Lower leg skin (tissue), 4 donors: ENCODE data around the gene CNPY3. TPM values are rescaled to one million over a fixed set of nuclear protein-coding genes. Genes with fewer than 3 reads are reported as not detected.

ENCODE experiments used
- DNase-seq, 2 donors: peaks; one replicate each; pipeline ENCODE4 v3.0.0-alpha.2; 2019; ENCODE audit warnings: low spot score in 2 of 2
- H3K4me3 ChIP-seq: fragments of 200-600 bp; sonication (generic); 2 replicates; pipeline ENCODE4 v1.5.1; 2017; ENCODE audit warnings: mild to moderate bottlenecking, low read depth; ENCODE audit not compliant: poor library complexity, severe bottlenecking
- POLR2A ChIP-seq, 2 donors: fragments of 450-650 bp; IDR thresholded peaks; one replicate each; pipeline ENCODE4 v1.6.1; 2016 to 2017; ENCODE audit warnings: antibody characterized with exemption in 2 of 2, mild to moderate bottlenecking in 1 of 2, moderate library complexity in 1 of 2
- WGBS, 2 donors: methylation state at CpG; one replicate each; pipeline ENCODE4 v1.1.5; 2018; 5-methylcytosine and 5-hydroxymethylcytosine counted together
- intact Hi-C: fragments of 100-400 bp; cut with DNase I; formaldehyde crosslinking; loops from one replicate; pipeline ENCODE4 v1.15.0; 2023; ENCODE audit warnings: low total_unique reads
- total RNA-seq, 4 donors: library from RNA; depleted of rRNA; stranded (reverse); fragments of >200 nt; gene quantifications; one replicate each; pipeline ENCODE4 v1.1.0, GENCODE V29; 2016
- TF ChIP-seq, protein P1 (sequence below), 3 donors: fragments of 450-650 bp; IDR thresholded peaks; one replicate each; pipeline ENCODE4 v1.5.1; 2016; ENCODE audit warnings: antibody characterized with exemption in 3 of 3, mild to moderate bottlenecking in 3 of 3, moderate library complexity in 2 of 3

Gene CNPY3
- total RNA-seq, 4 donors from 2014 or later, result 15.6 to 28.9 (median 19.7) TPM

DNA sequence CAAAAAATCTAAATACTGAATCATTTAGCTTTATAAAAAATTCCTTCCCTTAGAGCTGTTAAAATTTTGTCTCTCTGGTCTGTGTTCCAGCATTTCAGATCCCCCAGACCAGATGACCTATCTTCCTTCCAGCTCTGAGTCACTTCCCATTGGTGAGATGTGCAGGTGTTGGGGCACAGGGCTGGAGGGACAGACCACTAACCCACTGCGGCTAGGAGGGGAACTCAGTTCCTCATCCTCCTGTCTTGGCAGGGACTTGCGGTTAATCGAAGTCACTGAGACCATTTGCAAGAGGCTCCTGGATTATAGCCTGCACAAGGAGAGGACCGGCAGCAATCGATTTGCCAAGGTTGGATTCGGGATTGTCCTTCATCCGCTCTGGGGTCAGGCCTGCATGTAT is 6.0 kb downstream of the CNPY3 start:
- no peak for TF ChIP-seq POLR2A (IDR thresholded peaks at IDR 0.05)
- TF ChIP-seq, protein P1, sequence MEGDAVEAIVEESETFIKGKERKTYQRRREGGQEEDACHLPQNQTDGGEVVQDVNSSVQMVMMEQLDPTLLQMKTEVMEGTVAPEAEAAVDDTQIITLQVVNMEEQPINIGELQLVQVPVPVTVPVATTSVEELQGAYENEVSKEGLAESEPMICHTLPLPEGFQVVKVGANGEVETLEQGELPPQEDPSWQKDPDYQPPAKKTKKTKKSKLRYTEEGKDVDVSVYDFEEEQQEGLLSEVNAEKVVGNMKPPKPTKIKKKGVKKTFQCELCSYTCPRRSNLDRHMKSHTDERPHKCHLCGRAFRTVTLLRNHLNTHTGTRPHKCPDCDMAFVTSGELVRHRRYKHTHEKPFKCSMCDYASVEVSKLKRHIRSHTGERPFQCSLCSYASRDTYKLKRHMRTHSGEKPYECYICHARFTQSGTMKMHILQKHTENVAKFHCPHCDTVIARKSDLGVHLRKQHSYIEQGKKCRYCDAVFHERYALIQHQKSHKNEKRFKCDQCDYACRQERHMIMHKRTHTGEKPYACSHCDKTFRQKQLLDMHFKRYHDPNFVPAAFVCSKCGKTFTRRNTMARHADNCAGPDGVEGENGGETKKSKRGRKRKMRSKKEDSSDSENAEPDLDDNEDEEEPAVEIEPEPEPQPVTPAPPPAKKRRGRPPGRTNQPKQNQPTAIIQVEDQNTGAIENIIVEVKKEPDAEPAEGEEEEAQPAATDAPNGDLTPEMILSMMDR (IDR thresholded peaks at IDR 0.05), result no peak
- H3K4me3 ChIP-seq, result no peak overlapping the region
- WGBS, 2 donors, result 90 to 92% methylated on average over 7 of the region's 7 CpGs
- DNase-seq, result no peak
- intact Hi-C loops, result no loop called here

DNA sequence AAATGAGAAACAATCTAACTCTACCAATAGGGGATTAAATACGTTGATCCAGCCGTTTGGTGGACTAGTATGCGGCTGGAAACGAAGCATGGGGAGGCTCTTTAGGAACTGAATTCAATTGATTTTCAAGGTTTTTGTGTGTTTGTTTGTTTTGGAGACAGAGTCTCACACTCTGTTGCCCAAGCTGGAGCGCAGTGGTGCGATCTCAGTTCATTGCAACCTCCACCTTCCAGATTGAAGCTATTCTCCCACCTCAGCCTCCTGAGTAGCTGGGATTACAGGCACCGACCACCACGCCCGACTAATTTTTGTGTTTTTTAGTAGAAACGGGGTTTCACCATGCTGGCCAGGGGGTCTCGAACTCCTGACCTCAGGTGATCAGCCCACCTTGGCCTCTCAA is 7.1 kb downstream of the CNPY3 start:
- intact Hi-C loops, result no loop called here
- H3K4me3 ChIP-seq, result no peak overlapping the region
- WGBS, 2 donors, result 94 to 95% methylated on average over 11 of the region's 11 CpGs
- DNase-seq, result no peak
- TF ChIP-seq POLR2A (IDR thresholded peaks at IDR 0.05), result no peak
- TF ChIP-seq, protein P1 (IDR thresholded peaks at IDR 0.05), result no peak

DNA sequence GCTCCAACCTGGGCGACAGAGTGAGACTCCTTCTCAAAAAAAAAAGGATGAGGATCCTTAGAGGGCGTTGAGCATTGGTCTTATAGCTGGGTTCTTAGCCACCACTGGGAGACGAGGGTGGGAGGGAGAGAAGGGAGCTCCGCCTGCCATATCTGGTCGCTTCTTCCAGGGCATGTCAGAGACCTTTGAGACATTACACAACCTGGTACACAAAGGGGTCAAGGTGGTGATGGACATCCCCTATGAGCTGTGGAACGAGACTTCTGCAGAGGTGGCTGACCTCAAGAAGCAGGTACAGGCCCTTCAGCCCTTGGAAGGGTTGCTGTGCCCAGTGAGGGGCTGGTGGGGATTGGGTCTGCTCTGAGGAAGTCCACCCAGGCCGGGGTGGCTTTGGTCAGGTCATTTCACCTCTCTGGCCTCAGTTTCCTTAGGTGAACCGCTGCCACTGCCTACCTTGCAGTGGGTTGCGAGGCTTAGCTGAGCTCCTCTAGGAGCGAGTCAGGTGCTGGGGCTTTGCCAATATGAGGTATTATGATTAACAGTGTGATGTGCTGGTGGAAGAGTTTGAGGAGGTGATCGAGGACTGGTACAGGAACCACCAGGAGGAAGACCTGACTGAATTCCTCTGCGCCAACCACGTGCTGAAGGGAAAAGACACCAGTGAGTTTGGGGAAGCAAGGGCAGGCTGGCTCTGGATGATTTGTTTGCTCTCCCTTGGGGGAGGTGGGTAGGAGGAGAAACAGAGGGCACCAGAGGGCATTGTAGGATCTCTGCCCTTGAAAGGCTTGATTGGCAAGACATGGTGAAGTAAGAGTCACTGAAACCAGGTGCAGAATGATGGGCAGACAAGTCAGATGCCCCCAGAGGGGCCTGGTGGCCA is 8.5 kb downstream of the CNPY3 start:
- intact Hi-C loops, result no loop called here
- WGBS, 2 donors, result 89 to 90% methylated on average over 13 of the region's 13 CpGs
- no peak for DNase-seq
- H3K4me3 ChIP-seq, result no peak overlapping the region
- TF ChIP-seq, protein P1 (IDR thresholded peaks at IDR 0.05), result no peak
- TF ChIP-seq POLR2A (IDR thresholded peaks at IDR 0.05), result no peak

DNA sequence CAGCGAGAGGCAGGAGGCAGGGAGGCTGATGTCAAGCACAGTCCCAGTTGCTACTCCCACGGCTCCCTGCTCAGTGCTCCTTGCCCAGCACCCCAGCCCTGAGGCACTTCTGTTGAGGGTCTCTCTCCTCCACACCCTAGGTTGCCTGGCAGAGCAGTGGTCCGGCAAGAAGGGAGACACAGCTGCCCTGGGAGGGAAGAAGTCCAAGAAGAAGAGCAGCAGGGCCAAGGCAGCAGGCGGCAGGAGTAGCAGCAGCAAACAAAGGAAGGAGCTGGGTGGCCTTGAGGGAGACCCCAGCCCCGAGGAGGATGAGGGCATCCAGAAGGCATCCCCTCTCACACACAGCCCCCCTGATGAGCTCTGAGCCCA is 9.1 kb downstream of the CNPY3 start:
- no peak for DNase-seq
- no peak overlapping the region for H3K4me3 ChIP-seq
- 84 to 89% methylated on average over 5 of the region's 5 CpGs for WGBS, 2 donors
- intact Hi-C loops, result no loop called here
- TF ChIP-seq, protein P1 (IDR thresholded peaks at IDR 0.05), result no peak

DNA sequence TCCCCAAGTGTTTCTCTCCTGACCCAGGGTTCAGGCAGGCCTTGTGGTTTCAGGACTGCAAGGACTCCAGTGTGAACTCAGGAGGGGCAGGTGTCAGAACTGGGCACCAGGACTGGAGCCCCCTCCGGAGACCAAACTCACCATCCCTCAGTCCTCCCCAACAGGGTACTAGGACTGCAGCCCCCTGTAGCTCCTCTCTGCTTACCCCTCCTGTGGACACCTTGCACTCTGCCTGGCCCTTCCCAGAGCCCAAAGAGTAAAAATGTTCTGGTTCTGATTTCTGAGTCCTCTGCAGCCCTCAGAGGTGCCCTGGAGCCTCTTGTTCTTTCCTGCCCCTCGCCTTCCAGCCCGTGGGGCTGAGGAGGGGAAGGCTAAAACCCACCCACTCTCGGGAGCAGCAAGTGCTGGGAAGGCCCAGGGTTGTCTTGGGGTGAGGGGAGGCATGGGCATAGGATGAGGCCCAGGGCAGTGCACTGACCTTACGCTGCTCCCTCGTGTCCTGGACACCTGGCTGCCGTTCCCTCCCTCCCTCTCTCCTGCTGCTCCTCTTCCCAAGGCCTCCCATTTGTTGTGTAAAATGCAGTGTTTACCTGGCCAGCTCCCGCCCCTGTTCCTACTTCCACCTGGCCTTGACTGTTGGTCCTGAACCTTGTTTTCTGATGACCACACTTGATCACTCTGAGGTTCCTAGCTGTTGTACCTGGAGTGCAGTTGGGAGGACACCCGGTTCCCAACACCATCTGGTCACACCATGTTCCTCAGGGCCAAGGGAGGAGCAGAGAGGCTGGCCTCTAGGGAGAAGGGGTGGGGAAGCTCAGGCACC is 9.9 kb downstream of the CNPY3 start:
- no peak for DNase-seq
- 84 to 86% methylated on average over 9 of the region's 9 CpGs for WGBS, 2 donors
- intact Hi-C loops, result no loop called here
- no peak for TF ChIP-seq POLR2A (IDR thresholded peaks at IDR 0.05)
- TF ChIP-seq, protein P1 (IDR thresholded peaks at IDR 0.05), result no peak
- H3K4me3 ChIP-seq, result no peak overlapping the region
